Measurements from ENCODE around the gene TFDP1.

- TF ChIP-seq EZH2 (IDR thresholded peaks at IDR 0.05; ENCODE audit: insufficient read depth, low read length) (no peak), CTCF (IDR thresholded peaks at IDR 0.05; ENCODE audit: insufficient read depth, low read depth, low read length) (no peak)
These were observed 87.6 kb downstream of the TFDP1 start for GRCh38 chr13:113672002-113672651.

All from astrocyte (in vitro differentiated cells and primary cell).